Astrocyte of the spinal cord (primary cell): ENCODE measurements around the gene C1orf185.
"Not testable (repeated sequence)": the region's sequence is repeated elsewhere in the genome, so short reads cannot be mapped to it uniquely, and the experiment has no call there.

Experiments
- DNase-seq: peaks from one replicate; pipeline ENCODE4 v3.0.0; 2011; ENCODE audit warnings: low read depth, low spot score
- H3K4me3 ChIP-seq: 2 replicates; pipeline ENCODE4 v1.5.1; 2011; ENCODE audit warnings: low read depth, mild to moderate bottlenecking, low read length, moderate library complexity
- in situ Hi-C: cut with HindIII; loops from 2 replicates; pipeline ENCODE4 v1.10.0; 2017; ENCODE audit warnings: low sequenced_read_pairs
- TF ChIP-seq, protein P1 (sequence below): IDR thresholded peaks from 2 replicates; pipeline ENCODE4 v1.5.1; 2012; ENCODE audit warnings: low read depth, mild to moderate bottlenecking, low read length, inconsistent platforms

Gene C1orf185

DNA sequence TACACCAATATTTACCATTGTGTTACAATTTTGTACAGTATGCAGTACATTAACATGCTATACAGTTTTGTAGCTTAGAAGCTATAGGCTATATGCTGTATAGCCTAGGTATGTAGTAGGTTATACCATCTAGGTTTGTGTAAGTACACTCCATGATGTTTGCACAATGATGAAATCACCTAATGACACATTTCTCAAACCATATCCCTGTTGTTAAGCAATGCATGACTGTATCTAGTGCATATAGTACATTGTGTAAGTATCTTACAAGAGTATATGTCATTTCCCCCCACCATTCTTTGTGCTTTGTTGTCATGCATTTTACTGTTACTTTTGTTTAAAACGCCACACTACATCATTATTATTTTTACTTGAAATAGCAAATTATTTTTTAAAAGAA, 68.3 kb downstream of the C1orf185 start:
- no peak for DNase-seq
- H3K4me3 ChIP-seq, result no peak overlapping the region
- TF ChIP-seq, protein P1, sequence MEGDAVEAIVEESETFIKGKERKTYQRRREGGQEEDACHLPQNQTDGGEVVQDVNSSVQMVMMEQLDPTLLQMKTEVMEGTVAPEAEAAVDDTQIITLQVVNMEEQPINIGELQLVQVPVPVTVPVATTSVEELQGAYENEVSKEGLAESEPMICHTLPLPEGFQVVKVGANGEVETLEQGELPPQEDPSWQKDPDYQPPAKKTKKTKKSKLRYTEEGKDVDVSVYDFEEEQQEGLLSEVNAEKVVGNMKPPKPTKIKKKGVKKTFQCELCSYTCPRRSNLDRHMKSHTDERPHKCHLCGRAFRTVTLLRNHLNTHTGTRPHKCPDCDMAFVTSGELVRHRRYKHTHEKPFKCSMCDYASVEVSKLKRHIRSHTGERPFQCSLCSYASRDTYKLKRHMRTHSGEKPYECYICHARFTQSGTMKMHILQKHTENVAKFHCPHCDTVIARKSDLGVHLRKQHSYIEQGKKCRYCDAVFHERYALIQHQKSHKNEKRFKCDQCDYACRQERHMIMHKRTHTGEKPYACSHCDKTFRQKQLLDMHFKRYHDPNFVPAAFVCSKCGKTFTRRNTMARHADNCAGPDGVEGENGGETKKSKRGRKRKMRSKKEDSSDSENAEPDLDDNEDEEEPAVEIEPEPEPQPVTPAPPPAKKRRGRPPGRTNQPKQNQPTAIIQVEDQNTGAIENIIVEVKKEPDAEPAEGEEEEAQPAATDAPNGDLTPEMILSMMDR, result no peak
- in situ Hi-C loops, result no loop called here

DNA sequence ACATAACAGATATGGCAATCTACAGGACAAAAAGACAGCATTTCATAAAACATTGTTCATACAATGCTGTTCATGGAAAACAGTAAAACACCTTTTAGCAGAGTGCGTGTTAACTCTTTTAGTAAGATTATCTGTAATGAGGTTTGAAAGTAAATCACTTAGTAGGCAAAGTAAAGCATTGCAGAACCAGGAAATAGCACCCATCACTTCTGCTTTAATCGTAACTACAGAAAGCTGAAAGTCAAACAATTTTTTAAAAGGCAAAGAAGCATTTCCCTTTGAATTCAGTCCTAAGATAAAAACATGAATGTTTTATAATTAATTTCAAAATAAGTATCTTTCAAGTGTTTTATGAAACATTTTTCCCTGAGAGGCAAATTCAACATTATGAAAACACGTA, 70.8 kb downstream of the C1orf185 start:
- no peak overlapping the region for H3K4me3 ChIP-seq
- TF ChIP-seq, protein P1, result no peak
- no peak for DNase-seq
- in situ Hi-C loops, result no loop called here

DNA sequence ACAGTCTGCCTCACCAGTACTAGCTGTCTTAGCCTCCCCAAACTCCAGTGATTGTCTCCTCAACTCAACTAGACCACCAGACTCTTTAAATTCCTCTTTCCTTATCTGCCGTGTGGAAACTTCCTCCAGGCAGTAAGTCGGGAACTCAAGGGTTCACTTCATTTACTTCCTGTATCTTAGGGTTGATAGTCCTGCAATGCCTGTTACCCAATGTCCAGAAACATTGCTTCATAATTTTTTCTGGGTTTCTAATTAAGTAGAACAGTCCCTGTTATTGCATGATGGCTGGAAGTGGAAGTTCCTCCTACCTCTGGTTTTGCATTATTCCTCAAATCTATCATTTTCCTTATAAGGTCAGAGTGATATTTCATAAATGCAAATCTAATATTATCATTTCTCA, 73.2 kb downstream of the C1orf185 start:
- DNase-seq, result no peak
- H3K4me3 ChIP-seq, result no peak overlapping the region
- in situ Hi-C loops, result no loop called here
- TF ChIP-seq, protein P1, result no peak

DNA sequence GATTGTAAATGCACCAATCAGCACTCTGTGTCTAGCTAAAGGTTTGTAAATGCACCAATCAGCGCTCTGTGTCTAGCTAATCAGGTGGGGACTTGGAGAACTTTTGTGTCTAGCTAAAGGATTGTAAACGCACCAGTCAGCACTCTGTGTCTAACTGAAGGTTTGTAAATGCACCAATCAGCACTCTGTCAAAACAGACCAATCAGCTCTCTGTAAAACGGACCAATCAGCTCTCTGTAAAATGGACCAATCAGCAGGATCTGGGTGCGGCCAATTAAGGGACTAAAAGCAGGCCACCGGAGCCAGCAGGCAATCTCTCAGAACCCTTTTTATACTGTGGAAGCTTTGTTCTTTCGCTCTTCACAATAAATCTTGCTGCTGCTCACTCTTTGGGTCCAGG, 76.0 kb downstream of the C1orf185 start:
- DNase-seq, H3K4me3 ChIP-seq, in situ Hi-C loops: not testable (repeated sequence)

DNA sequence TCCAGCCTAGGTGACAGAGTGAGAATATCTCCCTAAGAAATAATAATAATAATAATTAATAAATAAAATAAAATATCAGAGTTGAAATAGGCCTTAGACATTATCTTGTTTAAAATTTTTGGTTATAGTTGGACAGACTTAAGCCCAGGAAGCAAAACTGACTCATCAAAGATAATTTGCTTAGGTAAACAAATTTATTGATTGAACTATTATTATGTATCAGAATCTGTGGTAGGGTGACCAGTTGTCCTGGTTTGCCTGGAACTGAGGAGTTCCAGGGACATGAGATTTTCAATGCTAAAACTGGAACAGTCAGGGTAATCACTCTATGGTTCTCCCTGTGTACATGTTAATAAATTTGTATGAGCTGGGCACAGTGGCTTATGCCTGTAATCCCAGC, 86.2 kb downstream of the C1orf185 start:
- DNase-seq, result no peak
- TF ChIP-seq, protein P1, result no peak
- no peak overlapping the region for H3K4me3 ChIP-seq
- in situ Hi-C loops, result no loop called here

DNA sequence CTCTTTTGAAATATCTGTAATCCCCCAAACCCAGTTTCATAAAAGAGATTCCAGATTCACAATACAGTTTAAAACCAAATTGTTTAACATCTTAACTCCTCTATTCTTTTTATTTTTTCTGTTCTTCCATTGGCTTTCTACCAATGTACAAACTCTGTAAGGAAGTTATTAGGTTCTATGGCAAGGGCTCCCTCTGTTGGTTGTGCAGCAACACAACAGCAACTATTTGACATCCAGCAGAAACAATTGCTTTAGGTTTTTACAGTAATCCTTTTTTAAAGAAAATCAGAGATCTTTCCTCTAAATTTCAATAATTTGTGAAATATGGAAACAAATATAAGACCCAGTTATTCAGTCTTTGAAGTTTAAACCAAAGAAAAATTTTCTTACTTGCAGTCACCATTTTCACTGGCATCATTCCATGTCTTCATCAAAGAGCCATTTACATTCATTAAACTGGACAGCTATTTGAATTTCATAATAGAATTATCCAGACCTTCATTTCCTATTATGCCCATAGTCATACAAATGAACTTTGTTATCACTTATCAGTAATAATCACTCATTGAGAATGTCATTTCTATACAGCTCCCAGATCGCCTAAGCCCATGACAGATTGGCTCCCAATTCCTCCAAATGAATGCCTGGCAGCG, 87.5 kb downstream of the C1orf185 start:
- DNase-seq, result peak; percentile 77

DNA sequence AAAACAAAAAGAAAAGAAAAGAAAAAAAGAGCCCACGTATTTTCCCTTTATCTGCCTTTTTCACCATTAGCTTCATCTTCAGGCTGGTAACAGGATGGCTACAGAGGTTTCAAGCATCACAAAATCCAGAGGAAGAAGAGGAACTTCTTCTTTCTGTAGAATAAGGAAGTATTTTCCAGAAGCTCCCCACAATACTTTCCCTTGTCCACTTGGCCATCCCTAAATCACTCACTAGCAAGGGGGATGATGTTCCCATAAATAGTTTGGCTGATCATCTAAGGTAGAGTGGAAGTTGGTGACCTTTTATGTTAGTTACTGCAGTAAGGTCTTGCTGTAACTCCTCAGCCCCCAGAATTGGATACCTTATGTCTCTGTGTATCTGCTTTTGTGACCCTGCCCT, 88.9 kb downstream of the C1orf185 start:
- no peak overlapping the region for H3K4me3 ChIP-seq
- TF ChIP-seq, protein P1, result no peak
- in situ Hi-C loops, result no loop called here
- no peak for DNase-seq

More for the DNA sequence above, 87.5 kb downstream of the C1orf185 start:
- TF ChIP-seq, protein P1, result peak; percentile 95
- H3K4me3 ChIP-seq, result no peak overlapping the region
- in situ Hi-C loops, result no loop called here
